Loucy (cell line): ENCODE measurements around the gene INHBB.

Experiments used
- H2AFZ ChIP-seq: fragments of 200-600 bp; sonication (generic); 2 replicates; pipeline ENCODE4 v1.6.0; 2016; ENCODE audit warnings: antibody characterized with exemption, mild to moderate bottlenecking, low read length, moderate library complexity
- H3F3A ChIP-seq: fragments of 200-600 bp; 2 replicates; pipeline ENCODE4 v1.6.0; 2016; ENCODE audit warnings: antibody characterized with exemption, low read depth, mild to moderate bottlenecking
- H3K27me3 ChIP-seq: fragments of 200-600 bp; sonication (generic); 2 replicates; pipeline ENCODE4 v1.6.1; 2014; ENCODE audit warnings: low read length, mild to moderate bottlenecking; ENCODE audit not compliant: insufficient read depth, poor library complexity, severe bottlenecking
- H3K36me3 ChIP-seq: fragments of 200-600 bp; sonication (generic); 2 replicates; pipeline ENCODE4 v1.6.1; 2016; ENCODE audit warnings: low read length; ENCODE audit not compliant: insufficient read depth
- H3K4me1 ChIP-seq: fragments of 200-600 bp; sonication (generic); 2 replicates; pipeline ENCODE4 v1.5.1; 2014; ENCODE audit warnings: low read length, mild to moderate bottlenecking; ENCODE audit not compliant: insufficient read depth, poor library complexity, severe bottlenecking
- H3K4me2 ChIP-seq: fragments of 200-600 bp; sonication (generic); 2 replicates; pipeline ENCODE4 v1.6.0; 2014; ENCODE audit warnings: antibody characterized with exemption, low read length, low read depth, mild to moderate bottlenecking; ENCODE audit not compliant: poor library complexity, severe bottlenecking
- H3K4me3 ChIP-seq: fragments of 200-600 bp; sonication (generic); 2 replicates; pipeline ENCODE4 v1.5.1; 2014; ENCODE audit warnings: low read length, mild to moderate bottlenecking, mixed read lengths; ENCODE audit not compliant: poor library complexity, severe bottlenecking
- H3K79me2 ChIP-seq: fragments of 200-600 bp; sonication (generic); 2 replicates; pipeline ENCODE4 v1.6.1; 2014; ENCODE audit warnings: low read length; ENCODE audit not compliant: insufficient read depth
- H3K9ac ChIP-seq: fragments of 200-600 bp; sonication (generic); 2 replicates; pipeline ENCODE4 v1.6.0; 2014; ENCODE audit warnings: mild to moderate bottlenecking, low read depth, low read length, moderate library complexity; ENCODE audit not compliant: poor library complexity, severe bottlenecking
- H3K9me2 ChIP-seq: fragments of 200-600 bp; sonication (generic); replicated peaks from 2 replicates; pipeline ENCODE4 v1.6.1; 2016; ENCODE audit warnings: low read depth, low read length, mixed read lengths
- H3K9me3 ChIP-seq: fragments of 200-600 bp; sonication (generic); 2 replicates; pipeline ENCODE4 v1.6.1; 2014; ENCODE audit warnings: mild to moderate bottlenecking, antibody characterized with exemption, low read length, low read depth; ENCODE audit not compliant: insufficient read depth
- H4K20me1 ChIP-seq: fragments of 200-600 bp; sonication (generic); 2 replicates; pipeline ENCODE4 v1.6.0; 2014; ENCODE audit warnings: antibody characterized with exemption, low read length, mild to moderate bottlenecking; ENCODE audit not compliant: insufficient read depth, poor library complexity, severe bottlenecking
- EZH2phosphoT487 ChIP-seq: fragments of 200-600 bp; IDR thresholded peaks from 2 replicates; pipeline ENCODE4 v1.6.1; 2018; ENCODE audit warnings: antibody characterized with exemption, mild to moderate bottlenecking, moderate library complexity, borderline replicate concordance
- TF ChIP-seq, protein P1 (sequence below): fragments of 200-600 bp; sonication (generic); conservative IDR thresholded peaks from 2 replicates; pipeline ENCODE4 v1.5.1; 2014; ENCODE audit warnings: mild to moderate bottlenecking, antibody characterized with exemption, low read length

INHBB gene

DNA sequence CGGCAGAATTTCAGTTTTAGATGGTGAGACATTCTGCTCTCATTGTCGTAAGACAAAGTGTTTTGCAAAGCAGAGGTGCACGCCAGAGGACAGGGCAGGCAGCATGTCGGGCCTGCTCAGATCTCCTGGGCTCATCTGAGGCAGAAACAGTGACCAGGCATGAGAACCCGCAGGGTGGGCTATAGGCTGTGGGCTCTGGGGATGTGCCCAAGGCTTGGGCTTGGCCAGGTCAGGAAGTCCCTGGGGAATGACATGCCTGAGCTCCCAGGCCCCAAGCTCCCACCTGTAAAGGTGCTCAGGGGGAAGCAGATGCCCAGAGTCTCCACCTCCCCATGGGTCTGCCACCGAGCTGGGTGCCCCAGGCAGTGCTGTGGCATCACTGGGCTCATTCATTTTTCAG, 35.3 kb downstream of the INHBB start:
- no peaks in the 10 kb centered on the region for H3K4me1 ChIP-seq
- no peaks in the 10 kb centered on the region for H3K36me3 ChIP-seq
- TF ChIP-seq EZH2phosphoT487 = no peak
- TF ChIP-seq, protein P1, sequence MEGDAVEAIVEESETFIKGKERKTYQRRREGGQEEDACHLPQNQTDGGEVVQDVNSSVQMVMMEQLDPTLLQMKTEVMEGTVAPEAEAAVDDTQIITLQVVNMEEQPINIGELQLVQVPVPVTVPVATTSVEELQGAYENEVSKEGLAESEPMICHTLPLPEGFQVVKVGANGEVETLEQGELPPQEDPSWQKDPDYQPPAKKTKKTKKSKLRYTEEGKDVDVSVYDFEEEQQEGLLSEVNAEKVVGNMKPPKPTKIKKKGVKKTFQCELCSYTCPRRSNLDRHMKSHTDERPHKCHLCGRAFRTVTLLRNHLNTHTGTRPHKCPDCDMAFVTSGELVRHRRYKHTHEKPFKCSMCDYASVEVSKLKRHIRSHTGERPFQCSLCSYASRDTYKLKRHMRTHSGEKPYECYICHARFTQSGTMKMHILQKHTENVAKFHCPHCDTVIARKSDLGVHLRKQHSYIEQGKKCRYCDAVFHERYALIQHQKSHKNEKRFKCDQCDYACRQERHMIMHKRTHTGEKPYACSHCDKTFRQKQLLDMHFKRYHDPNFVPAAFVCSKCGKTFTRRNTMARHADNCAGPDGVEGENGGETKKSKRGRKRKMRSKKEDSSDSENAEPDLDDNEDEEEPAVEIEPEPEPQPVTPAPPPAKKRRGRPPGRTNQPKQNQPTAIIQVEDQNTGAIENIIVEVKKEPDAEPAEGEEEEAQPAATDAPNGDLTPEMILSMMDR = no peak
- no peak overlapping the region for H2AFZ ChIP-seq
- no peaks in the 10 kb centered on the region for H3K79me2 ChIP-seq
- H3K9me3 ChIP-seq = no peaks in the 10 kb centered on the region
- H3F3A ChIP-seq = no peaks in the 10 kb centered on the region
- H3K9me2 ChIP-seq = no peaks in the 10 kb centered on the region
- H3K4me3 ChIP-seq = no peak overlapping the region
- no peaks in the 10 kb centered on the region for H4K20me1 ChIP-seq
- H3K27me3 ChIP-seq = no peaks in the 10 kb centered on the region
- H3K4me2 ChIP-seq = no peak overlapping the region
- no peak overlapping the region for H3K9ac ChIP-seq

DNA sequence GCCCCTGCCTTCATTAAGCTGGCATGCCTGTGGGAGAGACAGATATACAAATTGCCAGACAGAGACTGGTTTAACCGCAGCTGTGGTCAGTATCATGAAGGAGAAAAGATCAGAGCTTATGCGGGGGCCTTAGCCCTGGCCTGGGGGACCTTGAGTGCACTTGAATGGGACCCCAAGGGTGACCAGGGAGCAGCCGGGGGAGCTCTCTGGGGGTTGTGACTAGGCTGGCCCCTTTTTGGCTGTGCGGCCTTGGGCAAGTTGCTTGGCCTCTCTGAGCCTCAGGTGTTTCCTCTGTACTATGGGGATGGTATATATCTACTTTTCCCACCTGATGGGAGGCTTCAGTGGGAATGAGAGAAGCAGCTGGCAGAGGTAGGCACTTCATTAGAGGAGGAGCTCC, 35.7 kb downstream of the INHBB start:
- no peaks in the 10 kb centered on the region for H3K9me2 ChIP-seq
- no peak overlapping the region for H3K4me3 ChIP-seq
- no peaks in the 10 kb centered on the region for H3K4me1 ChIP-seq
- no peaks in the 10 kb centered on the region for H3K79me2 ChIP-seq
- TF ChIP-seq, protein P1 = no peak
- TF ChIP-seq EZH2phosphoT487 = no peak
- H4K20me1 ChIP-seq = no peaks in the 10 kb centered on the region
- no peak overlapping the region for H3K4me2 ChIP-seq
- no peaks in the 10 kb centered on the region for H3F3A ChIP-seq
- no peaks in the 10 kb centered on the region for H3K27me3 ChIP-seq
- H3K9me3 ChIP-seq = no peaks in the 10 kb centered on the region
- H3K36me3 ChIP-seq = no peaks in the 10 kb centered on the region
- no peak overlapping the region for H3K9ac ChIP-seq
- no peak overlapping the region for H2AFZ ChIP-seq

DNA sequence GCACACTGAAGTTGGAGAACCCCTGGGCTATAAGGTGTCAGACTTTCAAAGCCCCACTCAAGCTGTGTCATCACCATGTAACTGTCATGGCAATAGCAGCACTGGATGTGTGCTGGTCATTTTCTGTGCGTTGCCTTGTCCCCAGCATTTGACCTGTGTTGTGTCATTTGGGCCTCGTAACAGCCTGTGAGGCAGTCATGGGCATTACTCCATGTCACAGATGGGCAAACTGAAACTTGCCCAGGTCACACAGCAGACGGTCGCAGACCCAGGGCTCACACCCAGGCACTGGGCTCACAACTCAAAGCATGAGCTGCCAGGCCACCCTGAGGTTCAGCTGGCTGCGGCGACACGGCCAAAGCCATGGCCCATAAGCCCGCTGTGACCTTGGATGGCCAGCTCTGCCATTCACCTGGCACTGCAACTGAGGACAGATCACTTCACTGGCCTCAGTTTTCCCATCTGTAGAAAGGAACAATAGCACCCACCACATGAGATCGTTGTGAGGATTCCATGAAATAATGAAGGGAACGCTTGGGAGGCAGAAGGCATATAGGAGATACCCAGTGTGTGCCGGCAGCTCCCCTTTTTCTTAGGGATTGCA, 36.7 kb downstream of the INHBB start:
- no peaks in the 10 kb centered on the region for H3K9me2 ChIP-seq
- no peak overlapping the region for H3K4me3 ChIP-seq
- H3F3A ChIP-seq = no peaks in the 10 kb centered on the region
- H4K20me1 ChIP-seq = no peaks in the 10 kb centered on the region
- H3K36me3 ChIP-seq = no peaks in the 10 kb centered on the region
- H3K9me3 ChIP-seq = no peaks in the 10 kb centered on the region
- no peak overlapping the region for H3K9ac ChIP-seq
- no peaks in the 10 kb centered on the region for H3K4me1 ChIP-seq
- H3K4me2 ChIP-seq = no peak overlapping the region
- no peaks in the 10 kb centered on the region for H3K79me2 ChIP-seq
- H3K27me3 ChIP-seq = no peaks in the 10 kb centered on the region
- no peak overlapping the region for H2AFZ ChIP-seq
- TF ChIP-seq EZH2phosphoT487 = no peak
- TF ChIP-seq, protein P1 = no peak
